Upper lobe of left lung (tissue), 4 donors: ENCODE results near the gene DENND2D.
"Not testable (repeated sequence)": the region's sequence is repeated elsewhere in the genome, so short reads cannot be mapped to it uniquely, and the experiment has no call there.

Source experiments
- CTCF ChIP-seq, 6 experiments: fragments of 450-650 bp in 4 of 6; fragments of 200-600 bp in 2 of 6; sonication (generic) in 2 of 6; IDR thresholded peaks; one replicate each; pipeline ENCODE4 v1.5.1; 2016 to 2019; ENCODE audit warnings: antibody characterized with exemption in 6 of 6
- POLR2AphosphoS5 ChIP-seq, 2 donors: sonication (generic); formaldehyde crosslinking; IDR thresholded peaks; one replicate each; pipeline ENCODE4 v1.5.1; 2017; ENCODE audit warnings: antibody characterized with exemption in 2 of 2

GRCh38 chr1:111215285-111215684 is 14.8 kb upstream of the DENND2D start:
- not testable (repeated sequence) for TF ChIP-seq CTCF, POLR2AphosphoS5 (IDR thresholded peaks at IDR 0.05)
